DOHH2 (cell line): ENCODE data around the gene IL1R1.

Experiments
- H3F3A ChIP-seq: fragments of 200-600 bp; sonication (generic), shearing (Covaris generic); 2 replicates; pipeline ENCODE4 v1.6.0; 2016; ENCODE audit warnings: antibody characterized with exemption, mild to moderate bottlenecking; ENCODE audit not compliant: control insufficient read depth, insufficient read depth
- H3K27ac ChIP-seq: fragments of 200-600 bp; sonication (generic); 2 replicates; pipeline ENCODE4 v1.5.1; 2014; ENCODE audit warnings: low read depth, mild to moderate bottlenecking, low read length, moderate library complexity
- H3K27me3 ChIP-seq: fragments of 200-600 bp; sonication (generic); 2 replicates; pipeline ENCODE4 v1.6.1; 2014; ENCODE audit warnings: mild to moderate bottlenecking, low read length, mixed read lengths; ENCODE audit not compliant: control insufficient read depth
- H3K36me3 ChIP-seq: fragments of 200-600 bp; sonication (generic); 2 replicates; pipeline ENCODE4 v1.6.1; 2014; ENCODE audit warnings: mild to moderate bottlenecking, low read length, moderate library complexity, mixed read lengths; ENCODE audit not compliant: control insufficient read depth
- H3K4me1 ChIP-seq: fragments of 200-600 bp; sonication (generic); 2 replicates; pipeline ENCODE4 v1.6.1; 2014; ENCODE audit warnings: mild to moderate bottlenecking, low read length, mixed read lengths; ENCODE audit not compliant: control insufficient read depth
- H3K4me2 ChIP-seq: fragments of 200-600 bp; sonication (generic); 2 replicates; pipeline ENCODE4 v1.6.0; 2014; ENCODE audit warnings: mild to moderate bottlenecking, low read length, moderate library complexity
- H3K4me3 ChIP-seq: fragments of 200-600 bp; sonication (generic); 2 replicates; pipeline ENCODE4 v1.5.1; 2014; ENCODE audit warnings: mild to moderate bottlenecking, low read length, mixed read lengths
- H3K79me2 ChIP-seq: fragments of 200-600 bp; sonication (generic); 2 replicates; pipeline ENCODE4 v1.6.1; 2014; ENCODE audit warnings: mild to moderate bottlenecking, low read length, mixed read lengths; ENCODE audit not compliant: control insufficient read depth
- H3K9me2 ChIP-seq: fragments of 200-600 bp; sonication (generic); replicated peaks from 2 replicates; pipeline ENCODE4 v1.6.1; 2014; ENCODE audit warnings: mild to moderate bottlenecking, low read length, mixed read lengths; ENCODE audit not compliant: control insufficient read depth
- H3K9me3 ChIP-seq: fragments of 200-600 bp; sonication (generic); 2 replicates; pipeline ENCODE4 v1.6.1; 2014; ENCODE audit warnings: antibody characterized with exemption, low read length, mixed read lengths; ENCODE audit not compliant: control insufficient read depth, insufficient read depth
- H4K20me1 ChIP-seq: fragments of 200-600 bp; sonication (generic); 2 replicates; pipeline ENCODE4 v1.6.0; 2014; ENCODE audit warnings: low read depth, mild to moderate bottlenecking, antibody characterized with exemption, low read length, moderate library complexity; ENCODE audit not compliant: control insufficient read depth, insufficient read depth
- CTCF ChIP-seq: fragments of 200-600 bp; sonication (generic); IDR thresholded peaks from one replicate; pipeline ENCODE4 v1.5.1; 2014; ENCODE audit warnings: antibody characterized with exemption, mild to moderate bottlenecking, low read depth, low read length; ENCODE audit not compliant: poor library complexity, severe bottlenecking
- EZH2phosphoT487 ChIP-seq: fragments of 200-600 bp; sonication (generic); IDR thresholded peaks from 2 replicates; pipeline ENCODE4 v1.6.1; 2017; ENCODE audit warnings: borderline replicate concordance, mild to moderate bottlenecking, antibody characterized with exemption, low read length, moderate library complexity, mixed read lengths

Gene IL1R1

DNA sequence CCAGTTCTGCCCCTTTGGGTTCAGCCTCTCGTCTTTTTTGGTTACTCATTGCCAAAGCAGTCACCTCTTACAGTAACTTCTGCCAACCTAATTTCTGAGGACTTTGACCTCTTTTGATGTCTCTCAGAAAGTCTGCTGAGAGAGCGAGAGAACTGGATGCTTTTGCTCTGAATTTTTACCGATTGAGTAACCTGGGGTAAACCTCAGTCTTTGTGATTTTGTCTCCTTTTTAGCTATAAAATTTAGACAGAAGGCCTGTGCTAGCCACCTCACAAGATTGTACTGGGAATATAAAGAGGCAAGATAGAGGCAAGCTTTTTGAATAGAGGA is 34.8 kb upstream of the IL1R1 start:
- H3K27me3 ChIP-seq, result no peaks in the 10 kb centered on the region
- H3K79me2 ChIP-seq, result no peaks in the 10 kb centered on the region
- no peaks in the 10 kb centered on the region for H3K36me3 ChIP-seq
- H3F3A ChIP-seq, result no peaks in the 10 kb centered on the region
- no peaks in the 10 kb centered on the region for H3K9me2 ChIP-seq
- no peaks in the 10 kb centered on the region for H3K9me3 ChIP-seq
- H3K27ac ChIP-seq, result no peak overlapping the region
- H3K4me1 ChIP-seq, result no peaks in the 10 kb centered on the region
- no peak overlapping the region for H3K4me3 ChIP-seq
- H3K4me2 ChIP-seq, result no peak overlapping the region
- TF ChIP-seq CTCF (no peak), EZH2phosphoT487 (no peak)
- H4K20me1 ChIP-seq, result no peaks in the 10 kb centered on the region

- TF ChIP-seq CTCF, result no peak
- TF ChIP-seq EZH2phosphoT487, result no peak
- no peaks in the 10 kb centered on the region for H3K27me3 ChIP-seq
- no peaks in the 10 kb centered on the region for H3K36me3 ChIP-seq
- no peaks in the 10 kb centered on the region for H3K9me3 ChIP-seq
- no peaks in the 10 kb centered on the region for H3K79me2 ChIP-seq
- no peaks in the 10 kb centered on the region for H3K9me2 ChIP-seq
- H3K4me2 ChIP-seq, result no peak overlapping the region
- no peak overlapping the region for H3K27ac ChIP-seq
- no peak overlapping the region for H3K4me3 ChIP-seq
- no peaks in the 10 kb centered on the region for H4K20me1 ChIP-seq
- H3F3A ChIP-seq, result no peaks in the 10 kb centered on the region
- H3K4me1 ChIP-seq, result no peaks in the 10 kb centered on the region
Observed at GRCh38 chr2:102109016-102109415, 33.5 kb upstream of the IL1R1 start.

DNA sequence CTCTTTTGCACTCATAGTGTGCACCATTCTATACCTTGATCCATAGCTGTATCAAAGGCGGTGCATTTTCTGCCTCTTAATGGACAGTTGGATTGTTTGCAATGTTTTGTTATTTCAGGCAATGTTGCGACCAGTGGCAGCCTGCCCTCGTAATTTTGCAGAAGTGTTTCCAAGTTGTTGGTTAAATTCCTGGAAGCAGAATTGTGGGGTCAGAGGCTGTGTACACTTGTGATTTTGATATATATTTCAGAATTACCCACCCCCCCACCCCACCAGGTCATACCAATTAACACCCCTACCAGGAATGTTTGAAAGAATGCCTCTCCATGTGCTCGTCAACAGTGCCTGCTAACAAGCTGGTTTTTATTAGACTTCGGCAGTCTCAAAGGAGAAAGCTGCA is 32.4 kb upstream of the IL1R1 start:
- Histone ChIP-seq H3K4me1 (no peaks in the 10 kb centered on the region), H3K4me2 (no peak overlapping the region), H3K9me2 (no peaks in the 10 kb centered on the region), H3K9me3 (no peaks in the 10 kb centered on the region), H3K79me2 (no peaks in the 10 kb centered on the region), H3K36me3 (no peaks in the 10 kb centered on the region), H3F3A (no peaks in the 10 kb centered on the region), H3K27ac (no peak overlapping the region), H3K4me3 (no peak overlapping the region), H3K27me3 (no peaks in the 10 kb centered on the region), H4K20me1 (no peaks in the 10 kb centered on the region)
- TF ChIP-seq CTCF (no peak), EZH2phosphoT487 (no peak)
